IMR-90 (cell line): Measurements from ENCODE around the gene YPEL4.

ENCODE experiments used
- RCOR1 ChIP-seq: IDR thresholded peaks from 2 replicates; pipeline ENCODE4 v1.6.1; 2012; ENCODE audit warnings: mild to moderate bottlenecking, low read length, improper control_type of control experiment; ENCODE audit not compliant: insufficient replicate concordance
- RFX5 ChIP-seq: IDR thresholded peaks from 2 replicates; pipeline ENCODE4 v1.8.0; 2012; ENCODE audit warnings: low read depth, mild to moderate bottlenecking, low read length, moderate library complexity
- SMC3 ChIP-seq: fragments of 150-350 bp; IDR thresholded peaks from 2 replicates; pipeline ENCODE4 v1.6.1; 2016; ENCODE audit warnings: low read depth, mild to moderate bottlenecking, antibody characterized with exemption, low read length, moderate library complexity
- TF ChIP-seq, protein P1 (sequence below): conservative IDR thresholded peaks from 2 replicates; pipeline ENCODE4 v1.5.1; 2012; ENCODE audit warnings: mild to moderate bottlenecking, low read depth, low read length, improper control_type of control experiment

DNA sequence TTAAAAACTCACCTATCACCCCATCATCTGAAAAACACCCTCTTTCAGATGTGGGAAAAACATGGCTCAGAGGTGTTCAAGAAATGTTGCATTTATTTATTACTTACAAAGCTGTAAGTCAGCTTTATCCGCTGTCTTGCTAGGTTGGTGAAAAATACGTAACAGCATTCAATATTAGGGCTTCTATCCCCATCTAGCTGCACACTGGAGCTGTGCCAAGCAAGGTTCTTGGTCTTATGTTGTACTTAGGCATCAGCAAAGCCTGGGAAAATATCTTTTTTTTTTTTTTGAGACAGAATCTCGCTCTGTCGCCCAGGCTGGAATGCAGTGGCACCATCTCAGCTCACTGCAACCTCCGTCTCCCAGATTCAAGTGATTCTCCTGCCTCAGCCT, 44.7 kb downstream of the YPEL4 start:
- TF ChIP-seq, protein P1, sequence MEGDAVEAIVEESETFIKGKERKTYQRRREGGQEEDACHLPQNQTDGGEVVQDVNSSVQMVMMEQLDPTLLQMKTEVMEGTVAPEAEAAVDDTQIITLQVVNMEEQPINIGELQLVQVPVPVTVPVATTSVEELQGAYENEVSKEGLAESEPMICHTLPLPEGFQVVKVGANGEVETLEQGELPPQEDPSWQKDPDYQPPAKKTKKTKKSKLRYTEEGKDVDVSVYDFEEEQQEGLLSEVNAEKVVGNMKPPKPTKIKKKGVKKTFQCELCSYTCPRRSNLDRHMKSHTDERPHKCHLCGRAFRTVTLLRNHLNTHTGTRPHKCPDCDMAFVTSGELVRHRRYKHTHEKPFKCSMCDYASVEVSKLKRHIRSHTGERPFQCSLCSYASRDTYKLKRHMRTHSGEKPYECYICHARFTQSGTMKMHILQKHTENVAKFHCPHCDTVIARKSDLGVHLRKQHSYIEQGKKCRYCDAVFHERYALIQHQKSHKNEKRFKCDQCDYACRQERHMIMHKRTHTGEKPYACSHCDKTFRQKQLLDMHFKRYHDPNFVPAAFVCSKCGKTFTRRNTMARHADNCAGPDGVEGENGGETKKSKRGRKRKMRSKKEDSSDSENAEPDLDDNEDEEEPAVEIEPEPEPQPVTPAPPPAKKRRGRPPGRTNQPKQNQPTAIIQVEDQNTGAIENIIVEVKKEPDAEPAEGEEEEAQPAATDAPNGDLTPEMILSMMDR = no peak
- no peak for TF ChIP-seq RFX5
- TF ChIP-seq SMC3 = no peak
- TF ChIP-seq RCOR1 = no peak
